Measurements from ENCODE around the gene PCDH19.

DNA sequence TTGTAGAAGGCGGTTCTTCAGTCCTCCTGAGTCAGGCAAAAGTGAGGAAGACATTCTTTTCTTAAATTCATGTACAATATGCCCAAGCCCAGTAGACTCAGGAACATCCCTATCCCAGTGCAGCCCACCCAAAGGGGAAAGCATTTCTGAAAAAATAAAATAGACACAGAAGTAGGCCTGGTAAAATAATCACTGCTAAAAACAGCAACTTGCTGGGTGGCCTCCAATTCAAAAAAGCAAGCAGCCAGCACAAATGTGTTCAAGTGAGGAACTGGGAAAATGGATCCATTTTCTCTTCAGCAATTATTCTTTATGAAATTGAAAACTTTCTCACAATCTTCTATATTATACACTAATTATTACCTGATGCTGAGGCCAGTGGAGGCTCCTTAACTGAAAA is 165.4 kb downstream of the PCDH19 start:
- TF ChIP-seq, protein P1, sequence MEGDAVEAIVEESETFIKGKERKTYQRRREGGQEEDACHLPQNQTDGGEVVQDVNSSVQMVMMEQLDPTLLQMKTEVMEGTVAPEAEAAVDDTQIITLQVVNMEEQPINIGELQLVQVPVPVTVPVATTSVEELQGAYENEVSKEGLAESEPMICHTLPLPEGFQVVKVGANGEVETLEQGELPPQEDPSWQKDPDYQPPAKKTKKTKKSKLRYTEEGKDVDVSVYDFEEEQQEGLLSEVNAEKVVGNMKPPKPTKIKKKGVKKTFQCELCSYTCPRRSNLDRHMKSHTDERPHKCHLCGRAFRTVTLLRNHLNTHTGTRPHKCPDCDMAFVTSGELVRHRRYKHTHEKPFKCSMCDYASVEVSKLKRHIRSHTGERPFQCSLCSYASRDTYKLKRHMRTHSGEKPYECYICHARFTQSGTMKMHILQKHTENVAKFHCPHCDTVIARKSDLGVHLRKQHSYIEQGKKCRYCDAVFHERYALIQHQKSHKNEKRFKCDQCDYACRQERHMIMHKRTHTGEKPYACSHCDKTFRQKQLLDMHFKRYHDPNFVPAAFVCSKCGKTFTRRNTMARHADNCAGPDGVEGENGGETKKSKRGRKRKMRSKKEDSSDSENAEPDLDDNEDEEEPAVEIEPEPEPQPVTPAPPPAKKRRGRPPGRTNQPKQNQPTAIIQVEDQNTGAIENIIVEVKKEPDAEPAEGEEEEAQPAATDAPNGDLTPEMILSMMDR (IDR thresholded peaks at IDR 0.05) = no peak
- no peak for TF ChIP-seq POLR2A (IDR thresholded peaks at IDR 0.05)

All from breast epithelium (tissue), 3 donors.